BJ (cell line): ENCODE results near the gene DYNC1LI2. TPM values are rescaled to one million over a fixed set of nuclear protein-coding genes. Genes with fewer than 3 reads are reported as not detected.

Experiments
- CTCF ChIA-PET: fragments of 350-600 bp; formaldehyde crosslinking; extraction: SDS; loops from one replicate; lab custom pipeline; 2021; ENCODE audit warnings: antibody characterized with exemption, inconsistent platforms; lab: Yijun Ruan, JAX
- POLR2A ChIA-PET: fragments of 300-600 bp; sonication (Branson Sonifier 250); formaldehyde crosslinking; extraction: SDS; loops from one replicate; lab custom pipeline; 2021; ENCODE audit warnings: antibody characterized with exemption; lab: Charles Lee
- DNase-seq: peaks from one replicate; pipeline ENCODE4 v3.0.0-alpha.2; 2011; ENCODE audit warnings: low read depth
- H3K27me3 ChIP-seq: 2 replicates; pipeline ENCODE4 v1.6.0; 2011; ENCODE audit warnings: low read length; ENCODE audit not compliant: control insufficient read depth, insufficient read depth
- H3K36me3 ChIP-seq: 2 replicates; pipeline ENCODE4 v1.5.1; 2011; ENCODE audit warnings: low read length; ENCODE audit not compliant: control insufficient read depth, insufficient read depth
- H3K4me3 ChIP-seq: 2 replicates; pipeline ENCODE4 v1.5.1; 2011; ENCODE audit warnings: low read depth, mild to moderate bottlenecking, control low read depth, low read length
- CTCF ChIP-seq: IDR thresholded peaks from 2 replicates; pipeline ENCODE4 v1.5.1; 2011; ENCODE audit warnings: low read depth, mild to moderate bottlenecking, control low read depth, inconsistent platforms, low read length, moderate library complexity; ENCODE audit not compliant: insufficient read depth
- polyA plus RNA-seq: library from polyadenylated mRNA; depleted of rRNA; stranded (reverse); fragments of >200 nt; gene quantifications from 2 replicates; pipeline ENCODE4 v1.2.3, GENCODE V29; 2011

The DYNC1LI2 gene
- polyA plus RNA-seq, 1 experiment, result 82.0 TPM

GRCh38 chr16:66787427-66787826, 36.0 kb upstream of the DYNC1LI2 start:
- no peak overlapping the region for H3K4me3 ChIP-seq
- CTCF ChIA-PET, result no interaction called here
- TF ChIP-seq CTCF, result no peak
- POLR2A ChIA-PET, result no interaction called here
- H3K36me3 ChIP-seq, result no peaks in the 10 kb centered on the region
- no peak for DNase-seq
- no peaks in the 10 kb centered on the region; the same call in 1 of the 2 replicates for H3K27me3 ChIP-seq

- Histone ChIP-seq H3K4me3 (no peak overlapping the region), H3K36me3 (no peaks in the 10 kb centered on the region), H3K27me3 (no peaks in the 10 kb centered on the region; the same call in 1 of the 2 replicates)
- CTCF ChIA-PET, result no interaction called here
- TF ChIP-seq CTCF, result no peak
- POLR2A ChIA-PET, result no interaction called here
- no peak for DNase-seq
Measured at GRCh38 chr16:66786551-66786950, 35.1 kb upstream of the DYNC1LI2 start.

- ChIA-PET POLR2A (no interaction called here), CTCF (no interaction called here)
- no peaks in the 10 kb centered on the region for H3K36me3 ChIP-seq
- DNase-seq, result no peak
- H3K4me3 ChIP-seq, result no peak overlapping the region
- H3K27me3 ChIP-seq, result no peaks in the 10 kb centered on the region
- TF ChIP-seq CTCF, result no peak
Measured at GRCh38 chr16:66776457-66776856, 25.0 kb upstream of the DYNC1LI2 start.

- Histone ChIP-seq H3K27me3 (no peaks in the 10 kb centered on the region), H3K36me3 (no peaks in the 10 kb centered on the region), H3K4me3 (no peak overlapping the region)
- POLR2A ChIA-PET, result no interaction called here
- TF ChIP-seq CTCF, result no peak
- DNase-seq, result no peak
- CTCF ChIA-PET, result interaction anchor here (0.7 kb wide), 1 partner anchor 9 kb away, joined by 3 read pairs; no protein-coding TSS in a partner anchor
Measured at GRCh38 chr16:66774981-66775380, 23.6 kb upstream of the DYNC1LI2 start.

GRCh38 chr16:66758086-66758485, 6.7 kb upstream of the DYNC1LI2 start:
- H3K27me3 ChIP-seq, result no peaks in the 10 kb centered on the region; the same call in 1 of the 2 replicates

More at GRCh38 chr16:66758086-66758485, 6.7 kb upstream of the DYNC1LI2 start:
- no peak for DNase-seq
- ChIA-PET CTCF (no interaction called here), POLR2A (no interaction called here)
- Histone ChIP-seq H3K36me3 (no peaks in the 10 kb centered on the region), H3K4me3 (no peak overlapping the region)
- TF ChIP-seq CTCF, result no peak
